Vagina (tissue), 2 donors: Measurements from ENCODE around the gene PSMD1. TPM values are rescaled to one million over a fixed set of nuclear protein-coding genes. Genes with fewer than 3 reads are reported as not detected.

Source experiments
- DNase-seq, 2 donors: peaks; one replicate each; pipeline ENCODE4 v3.0.0-alpha.2; 2017; ENCODE audit errors: extremely low spot score in 2 of 2
- H3K27ac ChIP-seq: fragments of 200-600 bp; sonication (generic); one replicate; pipeline ENCODE4 v1.5.1; 2019
- H3K27me3 ChIP-seq: fragments of 200-600 bp; sonication (generic); one replicate; pipeline ENCODE4 v1.5.1; 2019
- H3K36me3 ChIP-seq, 2 donors: fragments of 200-600 bp; sonication (generic); one replicate each; pipeline ENCODE4 v1.5.1; 2017 to 2019
- H3K4me1 ChIP-seq: fragments of 200-600 bp; sonication (generic); one replicate; pipeline ENCODE4 v1.5.1; 2019
- H3K4me3 ChIP-seq, 2 donors: fragments of 200-600 bp; sonication (generic); 1 replicate in 1 of 2; 2 replicates in 1 of 2; pipeline ENCODE4 v1.5.1; 2016 to 2019
- H3K9me3 ChIP-seq: fragments of 200-600 bp; sonication (generic); one replicate; pipeline ENCODE4 v1.5.1; 2019
- POLR2A ChIP-seq, 2 donors: fragments of 450-650 bp; IDR thresholded peaks; one replicate each; pipeline ENCODE4 v1.6.1; 2017; ENCODE audit warnings: antibody characterized with exemption in 2 of 2, mild to moderate bottlenecking in 2 of 2, moderate library complexity in 2 of 2
- POLR2AphosphoS5 ChIP-seq, 2 donors: sonication (generic); formaldehyde crosslinking; IDR thresholded peaks; one replicate each; pipeline ENCODE4 v1.9.0; 2017; ENCODE audit warnings: antibody characterized with exemption in 2 of 2, mild to moderate bottlenecking in 2 of 2, low read depth in 1 of 2; ENCODE audit not compliant: insufficient read depth in 1 of 2
- intact Hi-C: fragments of 100-400 bp; cut with DNase I; formaldehyde crosslinking; loops from one replicate; pipeline ENCODE4 v1.15.1; 2023
- total RNA-seq: library from RNA; depleted of rRNA; stranded (reverse); fragments of >200 nt; gene quantifications from one replicate; pipeline ENCODE4 v1.2.3, GENCODE V29; 2016
- TF ChIP-seq, protein P1 (sequence below), 3 experiments: fragments of 450-650 bp in 2 of 3; fragments of 200-600 bp in 1 of 3; sonication (generic) in 1 of 3; IDR thresholded peaks; one replicate each; pipeline ENCODE4 v1.5.1; 2017 to 2019; ENCODE audit warnings: antibody characterized with exemption in 3 of 3, mild to moderate bottlenecking in 2 of 3, moderate library complexity in 2 of 3

The PSMD1 gene
- total RNA-seq, 1 donor from 2014 or later: 40.5 TPM

DNA sequence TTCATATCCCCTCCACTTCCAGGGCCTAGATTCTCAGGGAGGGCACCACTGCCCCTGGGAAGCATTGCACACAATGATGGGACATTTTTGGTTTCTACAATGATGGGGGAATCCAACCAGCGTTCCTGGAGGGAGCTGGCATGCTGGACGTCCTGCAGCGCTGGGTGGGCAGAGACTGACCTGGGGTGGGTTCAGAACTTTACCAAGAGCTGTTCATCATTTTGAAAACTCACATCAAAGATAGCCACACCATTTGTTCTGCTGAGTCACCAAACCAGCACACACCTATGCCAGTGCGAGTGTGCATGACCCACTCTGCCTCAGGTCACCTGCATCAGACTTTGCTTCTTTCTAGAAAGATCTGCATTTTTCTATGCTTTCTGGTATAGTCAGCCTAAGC is 127.7 kb downstream of the PSMD1 start:
- H3K36me3 ChIP-seq: no peaks in the 10 kb centered on the region
- H3K4me1 ChIP-seq: peaks cover 18% of the 10 kb centered on the region
- no peak for DNase-seq
- no peak overlapping the region for H3K4me3 ChIP-seq
- no peaks in the 10 kb centered on the region for H3K9me3 ChIP-seq
- H3K27ac ChIP-seq: no peak overlapping the region
- intact Hi-C loops: no loop called here
- TF ChIP-seq POLR2AphosphoS5 (IDR thresholded peaks at IDR 0.05; ENCODE audit: insufficient read depth in 1 of 2, low read depth in 1 of 2): no peak
- TF ChIP-seq POLR2A (IDR thresholded peaks at IDR 0.05): no peak
- TF ChIP-seq, protein P1, sequence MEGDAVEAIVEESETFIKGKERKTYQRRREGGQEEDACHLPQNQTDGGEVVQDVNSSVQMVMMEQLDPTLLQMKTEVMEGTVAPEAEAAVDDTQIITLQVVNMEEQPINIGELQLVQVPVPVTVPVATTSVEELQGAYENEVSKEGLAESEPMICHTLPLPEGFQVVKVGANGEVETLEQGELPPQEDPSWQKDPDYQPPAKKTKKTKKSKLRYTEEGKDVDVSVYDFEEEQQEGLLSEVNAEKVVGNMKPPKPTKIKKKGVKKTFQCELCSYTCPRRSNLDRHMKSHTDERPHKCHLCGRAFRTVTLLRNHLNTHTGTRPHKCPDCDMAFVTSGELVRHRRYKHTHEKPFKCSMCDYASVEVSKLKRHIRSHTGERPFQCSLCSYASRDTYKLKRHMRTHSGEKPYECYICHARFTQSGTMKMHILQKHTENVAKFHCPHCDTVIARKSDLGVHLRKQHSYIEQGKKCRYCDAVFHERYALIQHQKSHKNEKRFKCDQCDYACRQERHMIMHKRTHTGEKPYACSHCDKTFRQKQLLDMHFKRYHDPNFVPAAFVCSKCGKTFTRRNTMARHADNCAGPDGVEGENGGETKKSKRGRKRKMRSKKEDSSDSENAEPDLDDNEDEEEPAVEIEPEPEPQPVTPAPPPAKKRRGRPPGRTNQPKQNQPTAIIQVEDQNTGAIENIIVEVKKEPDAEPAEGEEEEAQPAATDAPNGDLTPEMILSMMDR (IDR thresholded peaks at IDR 0.05): no peak
- no peaks in the 10 kb centered on the region for H3K27me3 ChIP-seq

DNA sequence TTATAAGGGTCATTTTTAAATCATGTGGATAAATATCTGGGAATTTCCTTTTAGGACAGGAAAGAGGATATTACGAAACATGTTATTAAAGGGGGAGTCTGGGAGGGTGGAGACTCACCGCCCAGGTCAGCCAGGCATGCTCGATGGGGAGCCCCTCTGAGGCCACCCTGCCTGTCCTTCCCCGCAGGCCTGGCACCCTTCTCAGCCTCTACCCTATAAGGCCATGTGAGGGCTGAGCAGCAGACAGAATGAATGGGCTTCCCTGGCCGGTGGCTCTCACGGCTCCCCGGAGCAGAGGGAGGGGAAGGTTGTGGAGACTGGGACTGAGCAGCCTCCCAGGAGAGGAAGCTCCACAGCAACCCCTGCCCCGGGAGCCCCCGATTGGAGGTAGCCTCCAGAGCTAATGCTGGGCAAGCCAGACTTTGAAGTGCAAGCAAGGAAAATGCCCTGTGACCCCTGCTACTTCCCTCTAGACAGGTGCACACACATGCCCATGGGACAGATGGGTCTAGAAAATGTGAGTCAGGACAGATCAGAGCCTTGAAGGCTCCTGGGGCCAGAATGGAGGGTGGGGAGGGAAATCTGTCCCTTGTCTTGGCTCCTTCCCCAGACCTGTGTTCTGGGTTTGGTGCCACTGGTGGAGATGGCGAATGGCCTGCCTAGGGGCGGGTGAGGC is 128.5 kb downstream of the PSMD1 start:
- no peaks in the 10 kb centered on the region for H3K9me3 ChIP-seq
- no peak for DNase-seq
- intact Hi-C loops: no loop called here
- H3K27me3 ChIP-seq: no peaks in the 10 kb centered on the region
- TF ChIP-seq POLR2A (IDR thresholded peaks at IDR 0.05) (no peak), POLR2AphosphoS5 (IDR thresholded peaks at IDR 0.05; ENCODE audit: insufficient read depth in 1 of 2, low read depth in 1 of 2) (no peak)
- TF ChIP-seq, protein P1 (IDR thresholded peaks at IDR 0.05): no peak
- peaks cover 13% of the 10 kb centered on the region for H3K4me1 ChIP-seq
- peak overlapping the region; percentile 13 for H3K27ac ChIP-seq
- no peak overlapping the region for H3K4me3 ChIP-seq
- no peaks in the 10 kb centered on the region for H3K36me3 ChIP-seq

DNA sequence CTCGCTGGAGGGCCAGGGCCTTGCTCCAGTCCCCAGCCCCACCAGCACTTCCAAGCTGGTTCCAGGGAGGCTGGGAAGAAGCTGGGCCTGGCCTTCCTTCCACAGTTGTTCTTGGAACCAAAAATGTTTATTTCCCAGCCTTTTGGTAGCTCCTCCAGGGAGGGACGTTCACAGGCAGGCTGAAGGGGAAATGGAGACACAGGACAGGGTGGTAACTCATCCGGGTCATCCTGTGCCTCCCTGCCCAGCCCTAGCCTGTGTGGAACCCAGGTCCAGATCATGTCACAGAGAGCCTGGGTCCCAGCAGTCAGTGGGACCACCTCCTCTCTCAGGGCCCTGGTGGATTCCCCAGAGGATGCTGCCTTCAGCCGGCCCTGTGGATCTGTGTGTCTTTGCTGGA is 129.2 kb downstream of the PSMD1 start:
- Histone ChIP-seq H3K4me3 (no peak overlapping the region), H3K9me3 (no peaks in the 10 kb centered on the region), H3K4me1 (peaks cover 20% of the 10 kb centered on the region), H3K27me3 (no peaks in the 10 kb centered on the region), H3K36me3 (no peaks in the 10 kb centered on the region), H3K27ac (peak overlapping the region; percentile 13)
- TF ChIP-seq, protein P1 (IDR thresholded peaks at IDR 0.05): no peak
- TF ChIP-seq POLR2AphosphoS5 (IDR thresholded peaks at IDR 0.05; ENCODE audit: insufficient read depth in 1 of 2, low read depth in 1 of 2): no peak
- TF ChIP-seq POLR2A (IDR thresholded peaks at IDR 0.05): no peak
- intact Hi-C loops: no loop called here
- DNase-seq: no peak

DNA sequence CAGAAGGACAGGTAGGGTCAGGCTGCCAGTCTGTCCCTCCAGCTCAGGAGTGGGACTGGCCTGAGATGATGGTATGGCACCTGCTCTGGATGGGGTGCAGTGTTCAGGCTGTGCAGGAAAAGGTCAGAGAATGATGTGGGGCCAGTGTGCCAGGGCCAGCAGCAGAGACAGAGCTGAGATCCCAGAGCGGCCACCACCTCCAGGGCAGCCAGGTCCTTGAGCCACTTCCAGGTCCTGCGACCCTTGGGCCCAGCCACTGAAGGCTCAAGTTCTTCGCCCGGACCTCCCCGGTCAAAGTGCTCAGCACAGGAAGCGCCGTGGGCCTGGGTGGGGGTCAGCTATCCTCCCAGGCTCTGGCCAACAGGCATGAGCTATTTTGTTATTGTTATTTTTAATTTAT is 129.7 kb downstream of the PSMD1 start:
- intact Hi-C loops: no loop called here
- DNase-seq: no peak
- Histone ChIP-seq H3K27ac (no peak overlapping the region), H3K27me3 (no peaks in the 10 kb centered on the region), H3K4me1 (peaks cover 24% of the 10 kb centered on the region), H3K9me3 (no peaks in the 10 kb centered on the region), H3K4me3 (no peak overlapping the region), H3K36me3 (no peaks in the 10 kb centered on the region)
- TF ChIP-seq POLR2AphosphoS5 (IDR thresholded peaks at IDR 0.05; ENCODE audit: insufficient read depth in 1 of 2, low read depth in 1 of 2) (no peak), POLR2A (IDR thresholded peaks at IDR 0.05) (no peak)
- TF ChIP-seq, protein P1 (IDR thresholded peaks at IDR 0.05): no peak

DNA sequence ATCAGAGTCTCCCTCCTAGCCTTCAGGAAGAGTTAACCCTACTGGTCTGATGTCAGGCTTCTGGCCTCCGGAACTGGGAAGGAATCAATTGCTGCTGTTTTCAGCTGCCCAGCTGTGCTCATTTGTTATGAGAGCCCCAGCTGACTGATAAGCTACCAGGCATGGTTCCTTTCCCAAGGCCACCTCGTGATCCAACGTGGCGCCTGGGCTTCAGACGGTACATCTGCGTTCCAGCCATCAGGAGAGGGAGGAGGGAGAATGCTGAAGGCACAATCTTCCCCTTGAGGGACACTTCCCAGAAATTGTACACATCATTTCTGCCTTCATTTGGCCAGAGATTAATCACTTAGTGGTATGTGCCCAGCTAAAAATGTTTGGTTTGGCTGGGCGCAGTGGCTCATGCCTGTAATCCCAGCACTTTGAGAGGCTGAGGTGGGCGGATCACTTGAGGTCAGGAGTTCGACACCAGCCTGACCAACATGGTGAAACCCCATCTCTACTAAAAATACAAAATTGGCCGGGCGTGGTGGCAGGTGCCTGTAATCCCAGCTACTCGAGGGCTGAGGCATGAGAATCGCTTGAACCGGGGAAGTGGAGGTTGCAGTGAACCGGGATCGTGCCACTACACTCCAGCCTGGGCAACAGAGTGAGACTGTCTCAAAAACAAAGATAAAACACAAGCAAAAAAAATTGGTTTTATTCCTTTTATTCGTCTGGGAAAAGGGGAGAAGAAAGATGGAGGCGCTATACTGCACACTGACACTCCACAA is 131.3 kb downstream of the PSMD1 start:
- Histone ChIP-seq H3K36me3 (no peaks in the 10 kb centered on the region), H3K9me3 (no peaks in the 10 kb centered on the region), H3K4me3 (no peak overlapping the region), H3K27ac (no peak overlapping the region), H3K27me3 (no peaks in the 10 kb centered on the region), H3K4me1 (peaks cover 37% of the 10 kb centered on the region)
- TF ChIP-seq, protein P1 (IDR thresholded peaks at IDR 0.05): no peak
- TF ChIP-seq POLR2AphosphoS5 (IDR thresholded peaks at IDR 0.05; ENCODE audit: insufficient read depth in 1 of 2, low read depth in 1 of 2) (no peak), POLR2A (IDR thresholded peaks at IDR 0.05) (no peak)
- intact Hi-C loops: no loop called here
- DNase-seq: no peak
